ENCODE data around the gene LGR4.

GRCh38 chr11:27375370-27375769 lies 97.2 kb downstream of the LGR4 start:
- TF ChIP-seq CTCF (IDR thresholded peaks at IDR 0.05) (no peak), POLR2A (IDR thresholded peaks at IDR 0.05) (no peak), EP300 (IDR thresholded peaks at IDR 0.05) (no peak)

Measured in tibial nerve (tissue), 4 donors.